Left ventricle myocardium inferior (tissue), 1 donor: Measurements from ENCODE around the gene RFT1. TPM values are rescaled to one million over a fixed set of nuclear protein-coding genes. Genes with fewer than 3 reads are reported as not detected.
"Not testable (repeated sequence)": the region's sequence is repeated elsewhere in the genome, so short reads cannot be mapped to it uniquely, and the experiment has no call there.

Source experiments
- DNase-seq: peaks from one replicate; pipeline ENCODE4 v3.0.0-alpha.2; 2020
- H3K27ac ChIP-seq: fragments of 200-600 bp; replicated peaks from 2 replicates; pipeline ENCODE4 v1.8.0; 2021
- H3K27me3 ChIP-seq: fragments of 200-600 bp; 2 replicates; pipeline ENCODE4 v1.8.0; 2021; ENCODE audit warnings: low read depth
- H3K36me3 ChIP-seq: fragments of 200-600 bp; 2 replicates; pipeline ENCODE4 v1.8.0; 2021
- H3K4me1 ChIP-seq: fragments of 200-600 bp; 2 replicates; pipeline ENCODE4 v1.8.0; 2021
- H3K4me3 ChIP-seq: fragments of 200-600 bp; 2 replicates; pipeline ENCODE4 v1.8.0; 2021; ENCODE audit warnings: mild to moderate bottlenecking, moderate library complexity
- H3K9me3 ChIP-seq: fragments of 200-600 bp; replicated peaks from 2 replicates; pipeline ENCODE4 v1.8.0; 2021
- intact Hi-C: fragments of 100-400 bp; cut with micrococcal nuclease; formaldehyde crosslinking; loops from one replicate; pipeline ENCODE4 v1.11.0; 2022
- total RNA-seq: library from RNA; stranded (reverse); fragmentation: NEBNext Ultra II Directional; extraction: Animal tissue kit (Norgen Biotek cat#: 25700); gene quantifications from one replicate; pipeline ENCODE4 v1.2.1, GENCODE V29; 2021
- TF ChIP-seq, protein P1 (sequence below): fragments of 200-600 bp; IDR thresholded peaks from 2 replicates; pipeline ENCODE4 v1.8.0; 2021; ENCODE audit warnings: antibody characterized with exemption, mild to moderate bottlenecking, borderline replicate concordance
- donor health status: DM: no; HTN: yes; CAD: no; lungs with severe emphysema.

Gene RFT1
- total RNA-seq, 1 donor from 2014 or later: 9.4 TPM

DNA sequence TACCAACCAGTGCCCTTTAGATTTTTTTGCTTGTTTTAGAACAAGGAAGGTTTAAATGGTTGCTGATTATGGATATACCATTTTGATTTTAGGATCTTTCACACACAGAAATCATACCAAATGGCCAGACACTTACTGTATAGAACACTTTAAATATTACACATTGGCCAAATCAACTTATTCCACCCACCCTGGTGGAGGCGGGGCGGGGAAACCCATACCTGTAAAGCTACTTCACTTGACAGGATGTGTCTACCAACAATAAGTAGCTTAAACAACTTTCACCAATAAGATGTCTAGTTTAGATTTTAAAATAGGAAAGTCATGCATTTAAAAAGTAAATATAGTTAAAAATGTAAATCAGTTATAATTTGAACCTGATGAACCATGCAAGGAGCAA is 67.3 kb downstream of the RFT1 start:
- Histone ChIP-seq H3K36me3 (no peaks in the 10 kb centered on the region), H3K27me3 (no peaks in the 10 kb centered on the region), H3K9me3 (no peaks in the 10 kb centered on the region), H3K27ac (no peak overlapping the region), H3K4me1 (no peaks in the 10 kb centered on the region), H3K4me3 (no peak overlapping the region)
- TF ChIP-seq, protein P1, sequence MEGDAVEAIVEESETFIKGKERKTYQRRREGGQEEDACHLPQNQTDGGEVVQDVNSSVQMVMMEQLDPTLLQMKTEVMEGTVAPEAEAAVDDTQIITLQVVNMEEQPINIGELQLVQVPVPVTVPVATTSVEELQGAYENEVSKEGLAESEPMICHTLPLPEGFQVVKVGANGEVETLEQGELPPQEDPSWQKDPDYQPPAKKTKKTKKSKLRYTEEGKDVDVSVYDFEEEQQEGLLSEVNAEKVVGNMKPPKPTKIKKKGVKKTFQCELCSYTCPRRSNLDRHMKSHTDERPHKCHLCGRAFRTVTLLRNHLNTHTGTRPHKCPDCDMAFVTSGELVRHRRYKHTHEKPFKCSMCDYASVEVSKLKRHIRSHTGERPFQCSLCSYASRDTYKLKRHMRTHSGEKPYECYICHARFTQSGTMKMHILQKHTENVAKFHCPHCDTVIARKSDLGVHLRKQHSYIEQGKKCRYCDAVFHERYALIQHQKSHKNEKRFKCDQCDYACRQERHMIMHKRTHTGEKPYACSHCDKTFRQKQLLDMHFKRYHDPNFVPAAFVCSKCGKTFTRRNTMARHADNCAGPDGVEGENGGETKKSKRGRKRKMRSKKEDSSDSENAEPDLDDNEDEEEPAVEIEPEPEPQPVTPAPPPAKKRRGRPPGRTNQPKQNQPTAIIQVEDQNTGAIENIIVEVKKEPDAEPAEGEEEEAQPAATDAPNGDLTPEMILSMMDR: no peak
- intact Hi-C loops: no loop called here
- DNase-seq: no peak

DNA sequence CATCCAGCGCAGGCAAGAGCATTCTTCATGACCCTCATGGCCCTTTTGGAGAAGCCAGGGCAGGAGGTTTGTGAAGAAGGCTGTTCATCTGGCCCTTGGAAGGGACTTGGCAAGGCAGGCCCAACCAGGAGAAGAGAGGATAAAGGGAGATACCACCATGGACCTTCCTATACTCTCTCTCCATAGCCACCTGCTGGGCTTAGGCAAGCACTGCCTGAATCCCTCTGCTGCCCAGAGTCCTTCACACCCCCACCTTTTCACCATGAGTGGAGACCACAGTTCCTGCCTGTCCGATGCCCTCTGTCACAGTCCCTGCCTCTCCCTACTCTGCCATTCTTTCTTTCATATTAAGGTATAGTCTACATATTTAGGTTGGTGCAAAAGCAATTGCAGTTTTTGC is 73.8 kb downstream of the RFT1 start:
- Histone ChIP-seq H3K4me3 (no peak overlapping the region), H3K27me3 (no peaks in the 10 kb centered on the region), H3K27ac (no peak overlapping the region), H3K36me3 (no peaks in the 10 kb centered on the region), H3K4me1 (no peaks in the 10 kb centered on the region), H3K9me3 (no peaks in the 10 kb centered on the region)
- no peak for DNase-seq
- TF ChIP-seq, protein P1: peak; percentile 41
- intact Hi-C loops: no loop called here

- DNase-seq, H3K27ac ChIP-seq, H3K4me1 ChIP-seq, H3K27me3 ChIP-seq, intact Hi-C loops, H3K36me3 ChIP-seq, H3K9me3 ChIP-seq, H3K4me3 ChIP-seq: not testable (repeated sequence)
Observed at GRCh38 chr3:53054233-53054632, 76.0 kb downstream of the RFT1 start.

DNA sequence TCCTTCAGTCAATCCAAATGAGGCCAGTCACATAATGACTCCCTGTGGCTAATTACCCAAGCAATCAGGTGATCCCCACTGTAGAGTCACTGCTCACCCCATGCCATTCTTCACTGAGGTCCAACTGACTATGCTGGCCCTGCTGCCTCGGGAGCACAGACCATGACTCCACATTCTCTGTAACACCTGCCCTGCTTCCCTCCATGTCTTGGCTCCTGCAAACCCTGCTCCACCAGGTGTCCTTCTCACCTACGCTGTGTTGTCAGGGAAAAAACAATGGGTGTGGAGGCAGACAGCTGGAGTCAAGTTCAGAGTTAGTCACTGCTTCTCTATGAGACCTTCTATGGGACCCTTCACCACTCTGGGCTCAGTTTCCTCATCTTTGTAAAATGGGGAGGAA is 78.3 kb downstream of the RFT1 start:
- H3K27me3 ChIP-seq: no peaks in the 10 kb centered on the region
- H3K4me3 ChIP-seq: no peak overlapping the region
- H3K27ac ChIP-seq: no peak overlapping the region
- no peaks in the 10 kb centered on the region for H3K9me3 ChIP-seq
- H3K4me1 ChIP-seq: peaks cover under 1% of the 10 kb centered on the region
- no peak for DNase-seq
- no peaks in the 10 kb centered on the region for H3K36me3 ChIP-seq
- intact Hi-C loops: no loop called here
- TF ChIP-seq, protein P1: no peak

GRCh38 chr3:53049987-53050386 is 80.2 kb downstream of the RFT1 start:
- DNase-seq: no peak
- Histone ChIP-seq H3K4me1 (peaks cover 12% of the 10 kb centered on the region), H3K4me3 (no peak overlapping the region), H3K27me3 (no peaks in the 10 kb centered on the region), H3K36me3 (no peaks in the 10 kb centered on the region), H3K27ac (no peak overlapping the region), H3K9me3 (no peaks in the 10 kb centered on the region)
- TF ChIP-seq, protein P1: no peak
- intact Hi-C loops: no loop called here

DNA sequence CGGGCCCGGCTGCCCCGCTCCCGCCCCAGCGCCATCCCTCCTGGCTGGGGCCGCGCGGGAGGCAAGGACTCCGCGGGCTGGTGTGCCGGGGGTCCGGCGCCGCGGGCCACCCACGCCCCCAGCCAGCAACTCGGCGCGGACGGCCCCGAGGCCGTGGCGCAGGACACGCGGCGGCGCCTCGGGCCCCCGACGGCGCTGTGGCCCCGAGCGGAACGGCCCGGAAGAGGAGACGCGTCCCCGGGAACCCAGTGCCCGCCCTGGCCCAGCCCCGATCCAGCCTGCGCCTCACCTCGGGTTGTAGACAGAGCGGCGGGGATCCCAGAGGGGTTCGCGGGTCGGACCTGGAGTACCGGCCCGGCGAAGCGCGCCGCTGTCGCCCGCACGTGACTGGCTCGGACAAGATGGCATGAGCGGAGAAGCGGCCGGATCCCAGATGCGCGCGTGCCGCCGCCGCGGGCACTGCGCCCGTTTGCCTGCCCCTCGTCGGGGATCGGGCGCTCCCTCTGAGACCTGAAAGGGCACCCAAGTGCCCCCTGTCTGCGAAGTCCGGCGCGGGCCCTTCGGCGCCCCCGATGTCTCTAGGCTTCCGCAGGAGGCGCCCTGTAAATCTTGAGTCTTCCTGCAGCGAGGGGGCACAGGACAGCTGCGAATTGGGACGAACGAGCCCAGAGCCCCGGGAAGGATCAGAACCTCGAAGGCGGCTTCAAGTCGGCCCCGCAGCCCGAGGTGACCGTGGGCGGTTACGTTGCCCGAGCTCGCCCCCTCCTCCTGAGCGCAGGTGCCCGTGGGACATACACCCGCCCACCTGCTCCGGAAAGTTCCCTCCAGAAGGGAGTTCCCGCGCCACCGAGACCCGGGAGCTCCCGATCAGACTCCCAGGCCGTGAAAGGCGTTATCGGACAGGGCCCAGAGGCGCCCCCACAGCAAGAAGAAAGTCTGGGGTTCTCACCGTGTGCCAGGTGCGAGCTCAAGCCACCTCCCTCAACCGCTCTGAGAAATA is 83.8 kb downstream of the RFT1 start:
- Histone ChIP-seq H3K27ac (peak overlapping the region; percentile 95), H3K4me3 (peak overlapping the region; percentile 97), H3K4me1 (peaks cover 38% of the 10 kb centered on the region), H3K27me3 (no peaks in the 10 kb centered on the region), H3K36me3 (no peaks in the 10 kb centered on the region), H3K9me3 (no peaks in the 10 kb centered on the region)
- peak; percentile 41 for DNase-seq
- TF ChIP-seq, protein P1: peak; percentile 50
- intact Hi-C loops: no loop called here
